Astrocyte (in vitro differentiated cells and primary cell): Measurements from ENCODE around the gene CA12.

Experiments
- CTCF ChIP-seq: IDR thresholded peaks from 2 replicates; pipeline ENCODE4 v1.5.1; 2011; ENCODE audit warnings: low read depth, mild to moderate bottlenecking, inconsistent platforms, low read length, moderate library complexity; ENCODE audit not compliant: insufficient read depth
- EZH2 ChIP-seq: IDR thresholded peaks from 2 replicates; pipeline ENCODE4 v1.6.1; 2012; ENCODE audit warnings: mild to moderate bottlenecking, low read length, inconsistent platforms; ENCODE audit not compliant: insufficient read depth

- TF ChIP-seq CTCF (no peak), EZH2 (no peak)
Measured at GRCh38 chr15:63353887-63354286, 27.8 kb downstream of the CA12 start.
